Skin of body (tissue), 2 donors: ENCODE results near the gene DENND4A. TPM values are rescaled to one million over a fixed set of nuclear protein-coding genes. Genes with fewer than 3 reads are reported as not detected.

Experiments
- small RNA-seq: library from RNA; depleted of rRNA; stranded (forward); fragments of <200 nt; gene quantifications from one replicate; pipeline ENCODE3, GENCODE V24; 2014; ENCODE audit warnings: low replicate concordance
- total RNA-seq: library from RNA; depleted of rRNA; stranded (reverse); fragments of >200 nt; gene quantifications from one replicate; pipeline ENCODE4 v1.2.3, GENCODE V29; 2014

DENND4A gene
- total RNA-seq, 1 donor from 2014 or later, result 33.6 TPM

Small RNAs within 50 kb of the gene (small RNA-seq; reads per million reads assigned to genes)
- gene MIR4511 (0.07 reads per million), gene SNORD13E (not detected)

Other genes with a start within 250 kb of the DENND4A start
- gene INTS14, start 181.2 kb downstream of the DENND4A start, total RNA-seq, result 23.9 TPM
- 4.8 TPM for gene SLC24A1, start 170.4 kb downstream of the DENND4A start, total RNA-seq
- 71.7 TPM for gene RAB11A, start 77.2 kb upstream of the DENND4A start, total RNA-seq